ENCODE data around the gene HOXA11. TPM values are rescaled to one million over a fixed set of nuclear protein-coding genes. Genes with fewer than 3 reads are reported as not detected.

The HOXA11 gene
- total and polyA plus RNA-seq, 12 donors: 0.13 to 3.0 (median 1.2) TPM; not detected in 2

- no peaks in the 10 kb centered on the region for H3K9me3 ChIP-seq (replicated peaks in 1 of 3)
- TF ChIP-seq POLR2A (IDR thresholded peaks at IDR 0.05): peak in 1 of 2 donors; percentile 59
- TF ChIP-seq, protein P1, sequence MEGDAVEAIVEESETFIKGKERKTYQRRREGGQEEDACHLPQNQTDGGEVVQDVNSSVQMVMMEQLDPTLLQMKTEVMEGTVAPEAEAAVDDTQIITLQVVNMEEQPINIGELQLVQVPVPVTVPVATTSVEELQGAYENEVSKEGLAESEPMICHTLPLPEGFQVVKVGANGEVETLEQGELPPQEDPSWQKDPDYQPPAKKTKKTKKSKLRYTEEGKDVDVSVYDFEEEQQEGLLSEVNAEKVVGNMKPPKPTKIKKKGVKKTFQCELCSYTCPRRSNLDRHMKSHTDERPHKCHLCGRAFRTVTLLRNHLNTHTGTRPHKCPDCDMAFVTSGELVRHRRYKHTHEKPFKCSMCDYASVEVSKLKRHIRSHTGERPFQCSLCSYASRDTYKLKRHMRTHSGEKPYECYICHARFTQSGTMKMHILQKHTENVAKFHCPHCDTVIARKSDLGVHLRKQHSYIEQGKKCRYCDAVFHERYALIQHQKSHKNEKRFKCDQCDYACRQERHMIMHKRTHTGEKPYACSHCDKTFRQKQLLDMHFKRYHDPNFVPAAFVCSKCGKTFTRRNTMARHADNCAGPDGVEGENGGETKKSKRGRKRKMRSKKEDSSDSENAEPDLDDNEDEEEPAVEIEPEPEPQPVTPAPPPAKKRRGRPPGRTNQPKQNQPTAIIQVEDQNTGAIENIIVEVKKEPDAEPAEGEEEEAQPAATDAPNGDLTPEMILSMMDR (IDR thresholded peaks at IDR 0.05): no peak
- H3K36me3 ChIP-seq (replicated peaks in 1 of 2): no peaks in the 10 kb centered on the region
- peak; percentile 82 to 92 (median 87) for DNase-seq
- peak within 1 kb of the TSS in 2 of 4 donors; percentile 43 to 60 for H3K4me3 ChIP-seq
- peak within 1 kb of the TSS in 4 of 5 donors; percentile 5 to 74 (median 62) for H3K27ac ChIP-seq
- H3K27me3 ChIP-seq: peaks cover 51% of the 10 kb centered on the region
- peaks cover 3 to 21% of the 10 kb centered on the region in 2 donors for H3K4me1 ChIP-seq (replicated peaks in 1 of 2)
- WGBS, 4 donors: 3 to 6% (median 5%) methylated on average over 28 to 82 of the region's 82 CpGs
- intact Hi-C loops (cut with DNase I): loop anchor here (10.0 kb wide), 3 partner anchors 791 to 1281 kb away; no protein-coding TSS in a partner anchor
Measured at GRCh38 chr7:27165089-27165995, 19.7 kb downstream of the HOXA11 start, which contains the start of gene HOXA9. Gene HOXA9 (minus strand): TSS chr7:27165537. CDS start chr7:27165457, 80 bp downstream.

GRCh38 chr7:27164367-27165088 is 20.5 kb downstream of the HOXA11 start:
- no peaks in the 10 kb centered on the region for H3K9me3 ChIP-seq (replicated peaks in 1 of 3)
- 22 to 40% (median 23%) methylated on average over 23 to 47 of the region's 47 CpGs for WGBS, 4 donors
- peak overlapping the region in 3 of 5 donors; percentile 5 to 74 (median 74) for H3K27ac ChIP-seq
- H3K4me3 ChIP-seq: peak overlapping the region in 2 of 4 donors; percentile 43 to 60
- peak in 2 of 7 donors; percentile 34 to 48 for DNase-seq
- no peak for TF ChIP-seq POLR2A (IDR thresholded peaks at IDR 0.05)
- TF ChIP-seq, protein P1 (IDR thresholded peaks at IDR 0.05): peak in 2 of 6 experiments; percentile 9 to 22
- intact Hi-C loops (cut with DNase I): loop anchor here (5.0 to 10.0 kb wide), 4 partner anchors 790 to 1280 kb away; no protein-coding TSS in a partner anchor
- no peaks in the 10 kb centered on the region for H3K36me3 ChIP-seq (replicated peaks in 1 of 2)
- H3K4me1 ChIP-seq (replicated peaks in 1 of 2): peaks cover 4 to 24% of the 10 kb centered on the region in 2 donors
- peaks cover 43% of the 10 kb centered on the region for H3K27me3 ChIP-seq

DNA sequence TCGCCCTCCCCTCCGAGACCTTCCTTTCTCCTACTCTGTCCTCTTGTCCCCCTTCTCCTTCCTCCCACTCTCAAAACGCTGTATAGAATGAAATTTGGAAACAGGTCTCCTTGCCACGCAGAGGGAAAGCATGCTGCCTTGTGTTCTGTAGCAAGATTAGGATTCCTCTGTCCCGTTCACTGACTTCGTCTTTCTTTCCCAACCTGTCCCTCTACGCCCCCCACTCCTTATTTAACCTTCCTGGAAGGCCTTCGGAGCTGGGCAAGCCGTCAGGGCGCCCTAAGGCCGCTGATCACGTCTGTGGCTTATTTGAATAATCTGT is 21.0 kb downstream of the HOXA11 start:
- DNase-seq: no peak
- TF ChIP-seq POLR2A (IDR thresholded peaks at IDR 0.05): no peak
- TF ChIP-seq, protein P1 (IDR thresholded peaks at IDR 0.05): no peak
- Histone ChIP-seq H3K27ac (peak overlapping the region in 2 of 5 donors; percentile 74), H3K36me3 (replicated peaks in 1 of 2) (no peaks in the 10 kb centered on the region), H3K4me3 (peak overlapping the region in 2 of 4 donors; percentile 7 to 60), H3K27me3 (peaks cover 38% of the 10 kb centered on the region), H3K4me1 (replicated peaks in 1 of 2) (peaks cover 4 to 24% of the 10 kb centered on the region in 2 donors), H3K9me3 (replicated peaks in 1 of 3) (no peaks in the 10 kb centered on the region)
- intact Hi-C loops (cut with DNase I): loop anchor here (5.0 to 10.0 kb wide), 4 partner anchors 789 to 1279 kb away; no protein-coding TSS in a partner anchor
- WGBS, 4 donors: 52 to 61% (median 58%) methylated on average over 12 of the region's 12 CpGs

Measured in adrenal gland (tissue), 12 donors.